ENCODE data around the gene CYBA. TPM values are rescaled to one million over a fixed set of nuclear protein-coding genes. Genes with fewer than 3 reads are reported as not detected.

Gene CYBA
- total and polyA plus RNA-seq, 2 of the 13 experiments (the other 11 are each of a cell fraction or from before 2014, with no cell fraction given) = 196 to 250 TPM

DNA sequence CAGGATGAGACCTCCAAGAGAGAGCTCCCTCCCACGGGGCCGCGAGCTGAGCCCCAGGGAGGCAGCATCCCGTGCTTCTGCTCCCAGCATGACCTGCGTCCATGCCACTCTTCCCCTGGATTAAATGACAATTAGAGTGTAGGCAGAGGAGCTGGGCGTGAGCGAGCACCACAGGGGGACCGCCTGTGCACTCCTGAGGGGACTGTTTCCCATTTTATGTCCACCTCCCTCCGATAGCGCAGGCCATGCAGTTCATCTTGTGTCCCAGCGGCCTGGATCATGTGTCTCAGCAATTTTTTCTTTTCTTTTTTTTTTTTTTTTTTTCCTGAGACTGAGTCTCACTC lies 18.3 kb downstream of the CYBA start:
- 95% methylated on average over 11 of the region's 11 CpGs for WGBS (ENCODE audit: low lambda C conversion rate)
- Histone ChIP-seq H3K36me3 (replicated peaks in 1 of 2; ENCODE audit: control insufficient read depth in 1 of 2, insufficient read depth in 2 of 2, low read length in 2 of 2) (peaks cover 19 to 52% of the 10 kb centered on the region in 2 experiments), H4K20me1 (ENCODE audit: insufficient read depth, low read length) (peaks cover 3% of the 10 kb centered on the region; the same call in 1 of the 2 replicates), H3K27ac (ENCODE audit: extremely low read length, insufficient read depth, low read length) (no peak overlapping the region), H3K9ac (ENCODE audit: insufficient read depth, low read depth, low read length) (no peak overlapping the region), H2AFZ (ENCODE audit: low read length) (no peak overlapping the region), H3K4me3 (replicated peaks in 1 of 3; ENCODE audit: insufficient read depth in 1 of 3, low read depth in 2 of 3, low read length in 3 of 3) (no peak overlapping the region), H3K4me2 (ENCODE audit: low read depth, low read length) (no peak overlapping the region), H3K4me1 (ENCODE audit: insufficient read depth, low read length) (no peaks in the 10 kb centered on the region), H3K27me3 (ENCODE audit: control insufficient read depth in 1 of 2, insufficient read depth in 2 of 2, low read length in 2 of 2) (peaks cover 0 to 4% of the 10 kb centered on the region in 2 experiments; a peak in 1 of 5 replicates), H3K9me3 (ENCODE audit: low read length) (no peaks in the 10 kb centered on the region), H3K79me2 (ENCODE audit: insufficient read depth, low read length) (no peaks in the 10 kb centered on the region)
- TF ChIP-seq ZSCAN20 (CRISPR knock-in tag; IDR thresholded peaks at IDR 0.05; ENCODE audit: borderline replicate concordance) = no peak
- TF ChIP-seq KLF11 (CRISPR knock-in tag; IDR thresholded peaks at IDR 0.05) = no peak
- no peak for TF ChIP-seq SRSF9 (IDR thresholded peaks at IDR 0.05; ENCODE audit: borderline replicate concordance, insufficient read depth, low read depth, low read length, poor library complexity, severe bottlenecking)
- no peak for TF ChIP-seq GLI4 (CRISPR knock-in tag; IDR thresholded peaks at IDR 0.05; ENCODE audit: borderline replicate concordance)
- TF ChIP-seq CREM (IDR thresholded peaks at IDR 0.05) = no peak
- no peak for TF ChIP-seq CREM (CRISPR knock-in tag; IDR thresholded peaks at IDR 0.05)
- BruUV-seq (replicated peaks) = no TSS peak
- intact Hi-C loops (cut with micrococcal nuclease; ENCODE audit: unreplicated experiment) (no loop called here), in situ Hi-C loops (cut with HindIII; ENCODE audit: extremely low pct_ligation_motif_present, low pct_unique_long_range_greater_than_20kb) (no loop called here)
- ATAC-seq = no peak
- DNase-seq (ENCODE audit: low spot score) = no peak
- ChIA-PET POLR2A (interaction anchor here (0.6 kb wide), 1 partner anchor 861 kb away, joined by 3 read pairs; no protein-coding TSS in a partner anchor), CTCF (ENCODE audit: low intra/inter-chr PET ratio, low total read pairs) (no interaction called here)
- FAIRE-seq = no peak

- DNase-seq (ENCODE audit: low spot score) = no peak
- Histone ChIP-seq H3K36me3 (replicated peaks in 1 of 2; ENCODE audit: control insufficient read depth in 1 of 2, insufficient read depth in 2 of 2, low read length in 2 of 2) (peaks cover 24 to 57% of the 10 kb centered on the region in 2 experiments), H3K27me3 (ENCODE audit: control insufficient read depth in 1 of 2, insufficient read depth in 2 of 2, low read length in 2 of 2) (0 out of 5 replicates have a peak, but pooled peaks cover 0 to under 1% of the 10 kb centered on the region in 2 experiments), H3K4me2 (ENCODE audit: low read depth, low read length) (no peak overlapping the region), H3K9ac (ENCODE audit: insufficient read depth, low read depth, low read length) (no peak overlapping the region), H3K79me2 (ENCODE audit: insufficient read depth, low read length) (no peaks in the 10 kb centered on the region), H3K9me3 (ENCODE audit: low read length) (no peaks in the 10 kb centered on the region), H3K4me1 (ENCODE audit: insufficient read depth, low read length) (no peaks in the 10 kb centered on the region), H4K20me1 (ENCODE audit: insufficient read depth, low read length) (peaks cover 3% of the 10 kb centered on the region; the same call in 1 of the 2 replicates), H2AFZ (ENCODE audit: low read length) (no peak overlapping the region), H3K4me3 (replicated peaks in 1 of 3; ENCODE audit: insufficient read depth in 1 of 3, low read depth in 2 of 3, low read length in 3 of 3) (no peak overlapping the region), H3K27ac (ENCODE audit: extremely low read length, insufficient read depth, low read length) (no peak overlapping the region)
- TF ChIP-seq AGO2 (optimal IDR thresholded peaks at IDR 0.05; ENCODE audit: low read depth, low read length) (peak; percentile 71), RBM22 (optimal IDR thresholded peaks at IDR 0.05; ENCODE audit: low read length) (peak; percentile 9), RBAK (CRISPR knock-in tag; IDR thresholded peaks at IDR 0.05) (no peak)
- ATAC-seq = no peak
- no peak for FAIRE-seq
- ChIA-PET CTCF (ENCODE audit: low intra/inter-chr PET ratio, low total read pairs) (no interaction called here), POLR2A (interaction anchor here (0.6 kb wide), 1 partner anchor 860 kb away, joined by 3 read pairs; no protein-coding TSS in a partner anchor)
- intact Hi-C loops (cut with micrococcal nuclease; ENCODE audit: unreplicated experiment) (no loop called here), in situ Hi-C loops (cut with HindIII; ENCODE audit: extremely low pct_ligation_motif_present, low pct_unique_long_range_greater_than_20kb) (no loop called here)
- no TSS peak for BruUV-seq (replicated peaks)
- 95% methylated on average over 20 of the region's 30 CpGs for WGBS (ENCODE audit: low lambda C conversion rate)
Measured at GRCh38 chr16:88631920-88632586, 18.8 kb downstream of the CYBA start.
